Caco-2 (cell line): ENCODE results near the gene SCARB2. TPM values are rescaled to one million over a fixed set of nuclear protein-coding genes. Genes with fewer than 3 reads are reported as not detected.
A peak's percentile ranks its signal among the peaks of the same experiment; 100 is the strongest.

ENCODE experiments used
- BruUV-seq: library from RNA; stranded (reverse); fragments of 400-500 nt; replicated peaks from 2 replicates; lab custom pipeline; 2021; lab: Mats Ljungman, UMichigan
- CTCF ChIA-PET: fragments of 300-600 bp; sonication (Branson Sonifier 250); formaldehyde crosslinking; loops from one replicate; lab custom pipeline; 2022; ENCODE audit warnings: antibody characterized with exemption; lab: Charles Lee
- POLR2A ChIA-PET: fragments of 300-600 bp; sonication (Branson Sonifier 250); formaldehyde crosslinking; loops from one replicate; lab custom pipeline; 2022; ENCODE audit warnings: antibody characterized with exemption; lab: Charles Lee
- DNase-seq, 2 experiments: peaks; one replicate each; pipeline versions ENCODE4 v3.0.0 to v3.0.0-alpha.2; 2020 to 2022
- H3K27me3 ChIP-seq: replicated peaks from 2 replicates; pipeline ENCODE4 v1.6.0; 2011; ENCODE audit warnings: low read length; ENCODE audit not compliant: control insufficient read depth, insufficient read depth
- H3K36me3 ChIP-seq: 2 replicates; pipeline ENCODE4 v1.5.1; 2011; ENCODE audit warnings: low read length; ENCODE audit not compliant: control insufficient read depth, insufficient read depth
- H3K4me1 ChIP-seq: fragments of 250-450 bp; sonication (Bioruptor Pico); 2 replicates; pipeline ENCODE4 v1.5.1; 2020; ENCODE audit warnings: mild to moderate bottlenecking
- H3K4me3 ChIP-seq: 2 replicates; pipeline ENCODE4 v1.5.1; 2011; ENCODE audit warnings: low read depth, mild to moderate bottlenecking, control low read depth, low read length
- H3K9me3 ChIP-seq: fragments of 250-450 bp; sonication (Bioruptor Pico); 2 replicates; pipeline ENCODE4 v1.5.1; 2020; ENCODE audit warnings: mild to moderate bottlenecking, moderate library complexity
- H3K27ac Mint-ChIP-seq: one replicate; pipeline ENCODE4 v1.8.0; 2022; ENCODE audit warnings: mixed read lengths; ENCODE audit not compliant: unreplicated experiment
- H3K27me3 Mint-ChIP-seq: one replicate; pipeline ENCODE4 v1.8.0; 2022; ENCODE audit warnings: mixed read lengths; ENCODE audit not compliant: insufficient read depth, unreplicated experiment
- H3K36me3 Mint-ChIP-seq: one replicate; pipeline ENCODE4 v1.8.0; 2022; ENCODE audit warnings: mild to moderate bottlenecking, mixed read lengths; ENCODE audit not compliant: insufficient read depth, unreplicated experiment
- H3K4me1 Mint-ChIP-seq: one replicate; pipeline ENCODE4 v1.8.0; 2022; ENCODE audit warnings: low read depth, mixed read lengths; ENCODE audit not compliant: unreplicated experiment
- H3K4me3 Mint-ChIP-seq: one replicate; pipeline ENCODE4 v1.8.0; 2022; ENCODE audit warnings: mild to moderate bottlenecking, moderate library complexity, mixed read lengths; ENCODE audit not compliant: unreplicated experiment
- H3K9me3 Mint-ChIP-seq: one replicate; pipeline ENCODE4 v1.8.0; 2022; ENCODE audit warnings: mixed read lengths; ENCODE audit not compliant: unreplicated experiment
- intact Hi-C: fragments of 100-400 bp; cut with micrococcal nuclease; formaldehyde crosslinking; loops from one replicate; pipeline ENCODE4 v1.10.0; 2022; ENCODE audit not compliant: unreplicated experiment
- total RNA-seq: library from RNA; stranded (reverse); gene quantifications from 2 replicates; pipeline ENCODE4 v1.2.3, GENCODE V29; 2022
- TF ChIP-seq, protein P1 (sequence below), 2 experiments: fragments of 200-600 bp in 1 of 2; IDR thresholded peaks; 1 replicate in 1 of 2; 2 replicates in 1 of 2; pipeline versions ENCODE4 v1.5.1 to v1.8.0; 2011 to 2022; ENCODE audit warnings: antibody characterized with exemption in 1 of 2, control low read depth in 1 of 2, inconsistent platforms in 1 of 2, low read depth in 1 of 2, low read length in 1 of 2, mild to moderate bottlenecking in 1 of 2, moderate library complexity in 1 of 2; ENCODE audit not compliant: insufficient read depth in 1 of 2, severe bottlenecking in 1 of 2, unreplicated experiment in 1 of 2

Gene SCARB2
- total RNA-seq, 1 experiment from 2014 or later: 150 TPM

DNA sequence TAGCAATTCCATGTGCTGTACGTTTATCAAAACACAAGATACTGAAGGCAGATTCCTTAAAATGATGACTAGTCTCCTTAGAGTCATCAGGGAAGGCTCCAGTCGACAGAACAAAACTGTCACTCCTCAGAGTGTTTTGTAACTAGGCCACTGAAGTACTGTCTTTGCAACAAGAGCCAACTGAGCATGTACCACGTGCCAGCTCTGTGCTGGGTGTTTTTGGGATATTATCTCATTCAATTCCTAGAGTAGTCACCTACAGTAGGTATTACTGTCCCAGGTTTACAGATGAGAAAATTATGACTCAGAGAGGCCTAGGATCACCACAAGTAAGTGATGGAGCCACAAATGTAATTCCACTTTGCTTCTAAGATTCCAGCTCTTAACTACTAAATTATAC lies 47.1 kb downstream of the SCARB2 start:
- no peak for DNase-seq
- peaks cover 41% of the 10 kb centered on the region for H3K36me3 Mint-ChIP-seq
- no peak overlapping the region for H3K27ac Mint-ChIP-seq
- H3K4me3 Mint-ChIP-seq: no peak overlapping the region
- intact Hi-C loops: no loop called here
- no peaks in the 10 kb centered on the region for H3K27me3 Mint-ChIP-seq
- TF ChIP-seq, protein P1, sequence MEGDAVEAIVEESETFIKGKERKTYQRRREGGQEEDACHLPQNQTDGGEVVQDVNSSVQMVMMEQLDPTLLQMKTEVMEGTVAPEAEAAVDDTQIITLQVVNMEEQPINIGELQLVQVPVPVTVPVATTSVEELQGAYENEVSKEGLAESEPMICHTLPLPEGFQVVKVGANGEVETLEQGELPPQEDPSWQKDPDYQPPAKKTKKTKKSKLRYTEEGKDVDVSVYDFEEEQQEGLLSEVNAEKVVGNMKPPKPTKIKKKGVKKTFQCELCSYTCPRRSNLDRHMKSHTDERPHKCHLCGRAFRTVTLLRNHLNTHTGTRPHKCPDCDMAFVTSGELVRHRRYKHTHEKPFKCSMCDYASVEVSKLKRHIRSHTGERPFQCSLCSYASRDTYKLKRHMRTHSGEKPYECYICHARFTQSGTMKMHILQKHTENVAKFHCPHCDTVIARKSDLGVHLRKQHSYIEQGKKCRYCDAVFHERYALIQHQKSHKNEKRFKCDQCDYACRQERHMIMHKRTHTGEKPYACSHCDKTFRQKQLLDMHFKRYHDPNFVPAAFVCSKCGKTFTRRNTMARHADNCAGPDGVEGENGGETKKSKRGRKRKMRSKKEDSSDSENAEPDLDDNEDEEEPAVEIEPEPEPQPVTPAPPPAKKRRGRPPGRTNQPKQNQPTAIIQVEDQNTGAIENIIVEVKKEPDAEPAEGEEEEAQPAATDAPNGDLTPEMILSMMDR (IDR thresholded peaks at IDR 0.05; ENCODE audit: insufficient read depth in 1 of 2, low read depth in 1 of 2, low read length in 1 of 2, severe bottlenecking in 1 of 2, unreplicated experiment in 1 of 2): no peak
- H3K9me3 Mint-ChIP-seq: no peaks in the 10 kb centered on the region
- ChIA-PET POLR2A (no interaction called here), CTCF (no interaction called here)
- Histone ChIP-seq H3K4me3 (no peak overlapping the region), H3K9me3 (no peaks in the 10 kb centered on the region), H3K4me1 (no peaks in the 10 kb centered on the region), H3K36me3 (no peaks in the 10 kb centered on the region; the same call in 1 of the 2 replicates), H3K27me3 (no peaks in the 10 kb centered on the region)
- no TSS peak for BruUV-seq
- no peaks in the 10 kb centered on the region for H3K4me1 Mint-ChIP-seq

DNA sequence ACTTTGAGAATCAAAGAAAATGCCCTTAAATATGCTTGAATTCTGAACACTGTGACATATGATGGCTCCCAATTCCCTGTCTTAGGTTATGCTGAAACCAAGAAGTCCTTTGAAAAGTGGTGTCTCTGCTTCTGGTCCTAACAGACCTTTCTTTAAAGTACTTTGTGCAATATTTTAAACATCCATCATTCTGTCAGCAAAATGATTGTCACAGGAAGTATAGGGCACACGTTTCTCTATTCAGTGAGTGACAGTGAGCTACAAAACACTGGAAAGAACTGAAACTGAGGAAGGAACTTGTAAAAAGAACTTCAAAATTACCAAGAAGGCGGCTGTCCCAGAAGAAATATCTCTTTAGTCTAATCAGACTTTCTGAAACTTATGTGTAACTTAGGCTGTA lies 53.3 kb downstream of the SCARB2 start:
- no peaks in the 10 kb centered on the region for H3K4me1 ChIP-seq
- intact Hi-C loops: no loop called here
- no peak overlapping the region for H3K4me3 Mint-ChIP-seq
- POLR2A ChIA-PET: no interaction called here
- H3K27ac Mint-ChIP-seq: no peak overlapping the region
- peaks cover 65% of the 10 kb centered on the region for H3K36me3 Mint-ChIP-seq
- no peak overlapping the region for H3K4me3 ChIP-seq
- peaks cover 6% of the 10 kb centered on the region for H3K9me3 Mint-ChIP-seq
- BruUV-seq: TSS peak; percentile 43
- H3K27me3 ChIP-seq: no peaks in the 10 kb centered on the region
- DNase-seq: no peak
- no peaks in the 10 kb centered on the region for H3K4me1 Mint-ChIP-seq
- TF ChIP-seq, protein P1 (IDR thresholded peaks at IDR 0.05; ENCODE audit: insufficient read depth in 1 of 2, low read depth in 1 of 2, low read length in 1 of 2, severe bottlenecking in 1 of 2, unreplicated experiment in 1 of 2): no peak
- CTCF ChIA-PET: no interaction called here
- no peaks in the 10 kb centered on the region for H3K27me3 Mint-ChIP-seq
- H3K36me3 ChIP-seq: no peaks in the 10 kb centered on the region; the same call in 1 of the 2 replicates
- H3K9me3 ChIP-seq: no peaks in the 10 kb centered on the region

DNA sequence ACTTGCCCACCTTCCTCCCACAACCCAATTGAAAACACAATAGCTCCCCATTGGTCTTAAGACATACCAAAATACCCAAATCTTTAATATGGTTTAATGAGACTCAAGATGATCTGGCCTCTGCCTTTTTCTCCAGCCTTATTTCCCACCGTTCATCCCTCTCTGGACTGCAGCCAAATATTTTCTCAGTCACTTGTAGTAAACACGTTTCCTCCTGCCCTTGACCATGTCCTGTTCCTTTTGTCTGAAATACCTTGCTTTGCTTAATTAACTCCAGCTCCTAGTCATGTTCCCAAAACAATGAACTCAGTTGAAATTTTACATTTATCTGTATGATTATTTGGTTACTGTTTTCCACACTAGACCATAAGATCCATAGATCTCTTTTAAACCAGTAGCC lies 57.0 kb downstream of the SCARB2 start:
- peaks cover 38% of the 10 kb centered on the region for H3K36me3 Mint-ChIP-seq
- H3K27ac Mint-ChIP-seq: no peak overlapping the region
- peaks cover 14% of the 10 kb centered on the region for H3K9me3 Mint-ChIP-seq
- Histone ChIP-seq H3K9me3 (no peaks in the 10 kb centered on the region), H3K4me3 (no peak overlapping the region), H3K36me3 (no peaks in the 10 kb centered on the region), H3K27me3 (no peaks in the 10 kb centered on the region), H3K4me1 (no peaks in the 10 kb centered on the region)
- no peaks in the 10 kb centered on the region for H3K27me3 Mint-ChIP-seq
- DNase-seq: no peak
- intact Hi-C loops: no loop called here
- no TSS peak for BruUV-seq
- H3K4me3 Mint-ChIP-seq: no peak overlapping the region
- no peaks in the 10 kb centered on the region for H3K4me1 Mint-ChIP-seq
- ChIA-PET CTCF (no interaction called here), POLR2A (no interaction called here)
- TF ChIP-seq, protein P1 (IDR thresholded peaks at IDR 0.05; ENCODE audit: insufficient read depth in 1 of 2, low read depth in 1 of 2, low read length in 1 of 2, severe bottlenecking in 1 of 2, unreplicated experiment in 1 of 2): no peak
